H1 (cell line): ENCODE results near the gene HPGDS. TPM values are rescaled to one million over a fixed set of nuclear protein-coding genes. Genes with fewer than 3 reads are reported as not detected.

Source experiments
- CTCF ChIA-PET: fragments of 300-600 bp; sonication (Branson Sonifier 250); formaldehyde crosslinking; loops from one replicate; lab custom pipeline; 2021; ENCODE audit not compliant: partially characterized antibody; lab: Charles Lee
- POLR2A ChIA-PET: fragments of 300-600 bp; sonication (Branson Sonifier 250); formaldehyde crosslinking; loops from one replicate; lab custom pipeline; 2021; ENCODE audit warnings: inconsistent platforms; ENCODE audit not compliant: partially characterized antibody; lab: Charles Lee
- DNase-seq, 2 experiments: peaks; one replicate each; pipeline versions ENCODE4 v3.0.0 to v3.0.0-alpha.2; 2010 to 2022; ENCODE audit warnings: low spot score in 2 of 2, low read depth in 1 of 2, mixed read lengths in 1 of 2
- FAIRE-seq: peaks from 2 replicates; lab custom pipeline; 2011; peaks lifted over from hg19 to GRCh38; lab: Jason Lieb, UNC
- H2AFZ ChIP-seq: 2 replicates; pipeline ENCODE4 v1.8.1; 2012; ENCODE audit warnings: low read length, inconsistent platforms
- H2AK5ac ChIP-seq: 2 replicates; pipeline ENCODE4 v1.6.1; 2013; ENCODE audit warnings: low read depth, low read length
- H2BK120ac ChIP-seq: replicated peaks from 2 replicates; pipeline ENCODE3; 2013; ENCODE audit warnings: low read depth, low read length, inconsistent platforms
- H2BK12ac ChIP-seq: 2 replicates; pipeline ENCODE4 v1.6.1; 2013; ENCODE audit warnings: low read depth, low read length
- H2BK15ac ChIP-seq: 2 replicates; pipeline ENCODE4 v1.6.1; 2013; ENCODE audit warnings: low read length
- H2BK20ac ChIP-seq: 2 replicates; pipeline ENCODE4 v1.6.1; 2013; ENCODE audit warnings: low read length
- H2BK5ac ChIP-seq: 2 replicates; pipeline ENCODE4 v1.6.1; 2013; ENCODE audit warnings: low read depth, low read length
- H3K14ac ChIP-seq: 2 replicates; pipeline ENCODE4 v1.6.1; 2013; ENCODE audit warnings: inconsistent platforms; ENCODE audit not compliant: insufficient read length
- H3K18ac ChIP-seq: 2 replicates; pipeline ENCODE4 v1.6.1; 2013; ENCODE audit warnings: low read length; ENCODE audit errors: extremely low read depth
- H3K23ac ChIP-seq: 2 replicates; pipeline ENCODE4 v1.6.1; 2013; ENCODE audit warnings: inconsistent platforms; ENCODE audit not compliant: insufficient read length
- H3K23me2 ChIP-seq: 2 replicates; pipeline ENCODE4 v1.6.1; 2013; ENCODE audit warnings: low read depth, low read length
- H3K27ac ChIP-seq: 2 replicates; pipeline ENCODE4 v1.6.1; 2011; ENCODE audit warnings: low read depth, low read length, inconsistent platforms
- H3K27me3 ChIP-seq, 4 experiments: replicated peaks in 1 of 4; 1 replicate in 1 of 4; 2 replicates in 3 of 4; pipeline versions ENCODE4 v1.6.1 to v1.8.1; 2011 to 2013; ENCODE audit warnings: low read length in 3 of 4, mild to moderate bottlenecking in 3 of 4, inconsistent platforms in 2 of 4, mixed read lengths in 2 of 4, moderate library complexity in 1 of 4; ENCODE audit not compliant: control insufficient read depth in 3 of 4, insufficient read depth in 3 of 4; ENCODE audit errors: extremely low read depth in 1 of 4
- H3K36me3 ChIP-seq, 4 experiments: 2 replicates each; pipeline versions ENCODE4 v1.6.1 to v1.8.1; 2011 to 2013; ENCODE audit warnings: mild to moderate bottlenecking in 4 of 4, low read length in 3 of 4, moderate library complexity in 2 of 4, control low read depth in 1 of 4, inconsistent platforms in 1 of 4; ENCODE audit not compliant: insufficient read depth in 4 of 4, control insufficient read depth in 2 of 4
- H3K4ac ChIP-seq: replicated peaks from 2 replicates; pipeline ENCODE3; 2013; ENCODE audit warnings: low read length, low read depth, mixed read lengths, inconsistent platforms; ENCODE audit not compliant: insufficient read length
- H3K4me1 ChIP-seq, 4 experiments: replicated peaks in 1 of 4; 1 replicate in 1 of 4; 2 replicates in 3 of 4; pipeline versions ENCODE4 v1.6.1 to v1.8.1; 2011 to 2013; ENCODE audit warnings: low read length in 3 of 4, inconsistent platforms in 2 of 4, mixed read lengths in 1 of 4; ENCODE audit not compliant: insufficient read depth in 4 of 4, control insufficient read depth in 3 of 4
- H3K4me2 ChIP-seq, 2 experiments: 2 replicates each; pipeline versions ENCODE4 v1.6.1 to v1.8.1; 2011 to 2013; ENCODE audit warnings: low read depth in 2 of 2, low read length in 2 of 2, control low read depth in 1 of 2, inconsistent platforms in 1 of 2, mild to moderate bottlenecking in 1 of 2; ENCODE audit not compliant: insufficient read depth in 1 of 2
- H3K4me3 ChIP-seq, 4 experiments: fragments of 200-600, 300-600 bp in 1 of 4; sonication (generic), shearing (Covaris generic), sonication (Bioruptor Twin) in 1 of 4; 2 replicates each; pipeline versions ENCODE4 v1.5.1 to v1.8.1; 2011 to 2016; ENCODE audit warnings: low read length in 4 of 4, low read depth in 3 of 4, control low read depth in 2 of 4, inconsistent platforms in 2 of 4, mild to moderate bottlenecking in 2 of 4, mixed read lengths in 1 of 4, moderate library complexity in 1 of 4; ENCODE audit not compliant: insufficient read depth in 2 of 4; ENCODE audit errors: extremely low read depth in 1 of 4
- H3K56ac ChIP-seq: replicated peaks from 2 replicates; pipeline ENCODE3; 2013; ENCODE audit warnings: low read depth, mild to moderate bottlenecking, mixed read lengths, low read length, inconsistent platforms; ENCODE audit not compliant: insufficient read length
- H3K79me1 ChIP-seq: 2 replicates; pipeline ENCODE4 v1.6.1; 2013; ENCODE audit warnings: low read depth, low read length, control low read depth
- H3K79me2 ChIP-seq, 2 experiments: 2 replicates each; pipeline versions ENCODE4 v1.6.1 to v1.8.1; 2012 to 2013; ENCODE audit warnings: low read length in 2 of 2, mild to moderate bottlenecking in 2 of 2, inconsistent platforms in 1 of 2; ENCODE audit not compliant: insufficient read depth in 2 of 2, control insufficient read depth in 1 of 2
- H3K9ac ChIP-seq, 4 experiments: replicated peaks in 1 of 4; 1 replicate in 1 of 4; 2 replicates in 3 of 4; pipeline versions ENCODE4 v1.6.1 to v1.8.1; 2011 to 2013; ENCODE audit warnings: low read depth in 3 of 4, low read length in 3 of 4, control low read depth in 2 of 4, mild to moderate bottlenecking in 2 of 4, moderate library complexity in 2 of 4, inconsistent platforms in 1 of 4; ENCODE audit errors: extremely low read depth in 1 of 4
- H3K9me3 ChIP-seq, 2 experiments: 2 replicates each; pipeline versions ENCODE4 v1.6.1 to v1.8.1; 2012 to 2013; ENCODE audit warnings: mild to moderate bottlenecking in 2 of 2, moderate library complexity in 2 of 2, control low read depth in 1 of 2, inconsistent platforms in 1 of 2, low read depth in 1 of 2, low read length in 1 of 2, mixed read lengths in 1 of 2; ENCODE audit not compliant: insufficient read depth in 2 of 2
- H4K20me1 ChIP-seq, 2 experiments: replicated peaks in 1 of 2; 2 replicates each; pipeline versions ENCODE3 to v1.8.1; 2011 to 2013; ENCODE audit warnings: inconsistent platforms in 2 of 2, low read length in 2 of 2, mild to moderate bottlenecking in 1 of 2; ENCODE audit not compliant: insufficient read depth in 2 of 2, control insufficient read depth in 1 of 2
- H4K5ac ChIP-seq: 2 replicates; pipeline ENCODE4 v1.6.1; 2013; ENCODE audit warnings: low read length, low read depth, mixed read lengths, inconsistent platforms; ENCODE audit not compliant: insufficient read length
- H4K8ac ChIP-seq: 2 replicates; pipeline ENCODE4 v1.8.0; 2013; ENCODE audit warnings: mild to moderate bottlenecking, moderate library complexity, low read length, inconsistent platforms; ENCODE audit not compliant: insufficient read depth; ENCODE audit errors: extremely low read depth
- H4K91ac ChIP-seq: replicated peaks from 2 replicates; pipeline ENCODE3; 2013; ENCODE audit warnings: low read length, mixed read lengths, inconsistent platforms; ENCODE audit not compliant: insufficient read length
- CEBPB ChIP-seq: IDR thresholded peaks from 2 replicates; pipeline ENCODE4 v1.6.1; 2012; ENCODE audit warnings: low read depth, low read length
- JUND ChIP-seq: IDR thresholded peaks from 2 replicates; pipeline ENCODE4 v1.6.1; 2011; ENCODE audit warnings: mild to moderate bottlenecking, improper control_type of control experiment, low read length
- WGBS, 2 experiments: shearing (Covaris generic) in 1 of 2; methylation state at CpG; one replicate each; pipeline versions ENCODE4 v1.1.6 to v1.1.7; 2013 to 2015; ENCODE audit warnings: low lambda C conversion rate in 2 of 2, mixed read lengths in 2 of 2, inconsistent platforms in 1 of 2, low coverage in 1 of 2, missing lambda C conversion rate in 1 of 2; ENCODE audit not compliant: insufficient replicate concordance in 2 of 2, insufficient coverage in 1 of 2, insufficient read length in 1 of 2; ENCODE audit errors: extremely low coverage in 1 of 2, missing lambda C conversion rate in 1 of 2; 5-methylcytosine and 5-hydroxymethylcytosine counted together
- polyA plus RNA-seq, 7 experiments: library from polyadenylated mRNA; depleted of rRNA in 3 of 7; stranded (reverse) in 5 of 7; unstranded in 2 of 7; fragments of >200 nt in 5 of 7; fragments of 200-250 nt in 2 of 7; gene quantifications; 1 replicate in 5 of 7; 2 replicates in 1 of 7; 4 replicates in 1 of 7; pipeline versions ENCODE4 v1.2.1 to v1.2.3, GENCODE V29; 2011 to 2013; ENCODE audit warnings: missing spikeins in 2 of 7, mixed read lengths in 2 of 7
- total RNA-seq: library from RNA; stranded (reverse); fragmentation: NEBNext Ultra II Directional; extraction: Animal tissue kit (Norgen Biotek cat#: 25700); gene quantifications from 2 replicates; pipeline ENCODE4 v1.2.1, GENCODE V29; 2021

HPGDS gene
- total and polyA plus RNA-seq, 2 of the 8 experiments (the other 6 are each of a cell fraction or from before 2014, with no cell fraction given), result not detected

GRCh38 chr4:94354474-94354896 lies 11.8 kb upstream of the HPGDS start:
- no peak overlapping the region for H3K4me3 ChIP-seq
- no peak overlapping the region for H4K8ac ChIP-seq
- H3K18ac ChIP-seq, result no peak overlapping the region
- no peak for TF ChIP-seq JUND
- TF ChIP-seq CEBPB, result peak; percentile 66; the same call in 1 of the 2 replicates
- no peaks in the 10 kb centered on the region for H3K23me2 ChIP-seq
- no peak overlapping the region for H3K56ac ChIP-seq
- no peaks in the 10 kb centered on the region for H3K4me1 ChIP-seq
- H2AK5ac ChIP-seq, result no peak overlapping the region
- H2BK120ac ChIP-seq, result no peak overlapping the region
- H3K14ac ChIP-seq, result no peak overlapping the region
- H3K9ac ChIP-seq, result no peak overlapping the region
- no peak overlapping the region for H4K5ac ChIP-seq
- H2BK15ac ChIP-seq, result no peak overlapping the region
- FAIRE-seq (no peak), DNase-seq (no peak)
- 0 out of 2 replicates have a peak overlapping the region, but pooled peaks have one; percentile 40 for H2AFZ ChIP-seq
- H4K91ac ChIP-seq, result no peak overlapping the region
- no peaks in the 10 kb centered on the region for H3K27me3 ChIP-seq
- no peaks in the 10 kb centered on the region for H3K79me1 ChIP-seq
- no peak overlapping the region for H2BK5ac ChIP-seq
- no peak overlapping the region for H3K23ac ChIP-seq
- no peak overlapping the region for H2BK12ac ChIP-seq
- H3K79me2 ChIP-seq, result no peaks in the 10 kb centered on the region
- no peak overlapping the region for H3K27ac ChIP-seq
- CTCF ChIA-PET, result interaction anchor here (0.7 to 1.9 kb wide), 3 partner anchors 22 to 52 kb away, joined by 3 to 7 read pairs (median 3); no protein-coding TSS in a partner anchor
- no peaks in the 10 kb centered on the region for H3K36me3 ChIP-seq
- H3K9me3 ChIP-seq, result no peaks in the 10 kb centered on the region
- H3K4ac ChIP-seq, result no peak overlapping the region
- no peak overlapping the region for H2BK20ac ChIP-seq
- 88% methylated on average over 6 of the region's 6 CpGs; no CpG with 5 or more reads in 1 of the 2 experiments for WGBS, 2 experiments
- H4K20me1 ChIP-seq, result no peaks in the 10 kb centered on the region
- H3K4me2 ChIP-seq, result no peak overlapping the region
- POLR2A ChIA-PET, result no interaction called here
